ENCODE measurements around the gene NPL.

NPL gene

DNA sequence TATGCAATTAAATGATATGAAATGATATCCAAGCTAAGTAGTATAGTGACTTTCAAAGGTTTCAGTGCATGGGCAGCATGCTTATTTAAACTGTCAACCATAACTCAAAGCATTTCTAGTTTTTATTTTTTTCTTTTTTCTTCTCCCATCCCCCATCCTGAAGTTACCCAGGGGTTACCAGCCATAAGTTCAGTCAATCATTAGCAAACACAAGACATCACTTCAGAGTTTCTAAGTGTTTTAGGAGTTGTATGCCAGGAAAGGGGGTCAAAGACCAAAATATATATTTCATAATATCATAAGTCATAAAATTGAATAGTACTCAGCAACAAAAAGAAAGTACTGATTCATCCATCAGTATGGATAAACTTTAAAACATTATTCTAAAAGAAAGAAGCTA, 78.3 kb downstream of the NPL start:
- DNase-seq (ENCODE audit: low read depth), result no peak

DNA sequence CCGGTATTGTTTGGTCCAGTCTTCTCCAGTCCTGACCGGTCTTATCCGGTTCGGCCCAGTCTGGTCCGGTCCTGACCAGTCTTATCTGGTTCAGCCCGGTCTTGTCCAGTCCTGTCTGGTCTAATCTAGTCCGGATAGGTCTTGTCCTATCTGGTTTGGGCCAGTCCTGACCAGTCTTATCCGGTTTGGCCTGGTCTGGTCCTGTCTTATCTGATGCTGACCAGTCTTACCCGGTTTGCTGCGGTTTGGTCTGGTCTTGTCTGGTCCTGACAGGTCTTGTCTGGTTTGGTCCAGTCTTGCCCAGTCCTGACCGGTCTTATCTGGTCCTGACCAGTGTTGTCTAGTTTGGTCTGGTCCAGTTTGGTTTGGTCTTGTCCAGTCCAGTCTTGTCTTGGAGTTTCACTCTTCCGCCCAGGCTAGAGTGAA, 79.7 kb downstream of the NPL start:
- DNase-seq (ENCODE audit: low read depth), result no peak

GRCh38 chr1:182872881-182873280, 83.3 kb downstream of the NPL start:
- DNase-seq (ENCODE audit: low read depth), result no peak

- no peak for DNase-seq (ENCODE audit: low read depth)
Observed at GRCh38 chr1:182875889-182876288, 86.3 kb downstream of the NPL start.

GRCh38 chr1:182877331-182877730, 87.8 kb downstream of the NPL start:
- no peak for DNase-seq (ENCODE audit: low read depth)

DNA sequence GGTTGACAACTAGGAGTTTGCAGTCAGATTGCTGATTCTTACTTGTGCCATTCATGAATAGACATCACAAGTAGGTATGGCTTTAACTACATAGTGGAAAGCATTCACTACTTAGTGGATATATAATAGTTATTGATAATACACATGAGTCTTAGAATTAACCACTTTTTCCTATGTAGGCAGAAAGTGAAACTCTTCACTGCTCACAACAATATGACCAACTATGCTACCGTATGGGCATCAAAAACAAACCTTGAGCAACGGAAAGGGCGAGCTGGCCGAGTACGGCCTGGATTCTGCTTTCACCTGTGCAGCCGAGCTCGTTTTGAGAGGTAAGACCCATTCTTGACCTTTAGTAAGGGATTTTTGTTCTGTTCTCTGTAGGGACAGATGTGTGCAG, 88.3 kb downstream of the NPL start:
- DNase-seq (ENCODE audit: low read depth), result no peak
